Fibroblast of skin of abdomen (primary cell): ENCODE measurements around the gene CDC42BPA.
A peak's percentile ranks its signal among the peaks of the same experiment; 100 is the strongest.
"Not testable (repeated sequence)": the region's sequence is repeated elsewhere in the genome, so short reads cannot be mapped to it uniquely, and the experiment has no call there.

Experiments
- DNase-seq: peaks from one replicate; pipeline ENCODE4 v3.0.0-alpha.2; 2013

CDC42BPA gene

DNA sequence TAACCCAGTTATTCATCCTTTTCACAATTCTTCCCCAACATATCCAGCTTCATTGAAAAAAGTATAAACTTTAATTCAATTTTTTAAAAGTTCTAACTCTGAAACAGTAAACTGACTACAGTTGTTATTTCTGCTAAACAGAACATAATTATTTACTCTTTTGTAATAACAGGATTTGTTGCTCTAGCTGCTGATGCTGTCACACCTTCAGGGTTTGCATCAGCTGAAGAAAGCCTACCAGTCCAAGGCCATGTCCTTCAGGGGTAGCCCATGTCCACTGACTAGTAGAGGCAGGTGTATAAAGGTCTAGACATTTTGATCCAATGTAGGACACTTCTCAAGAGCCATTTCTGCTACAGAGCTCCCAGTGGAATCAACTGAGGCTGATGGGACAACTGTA is 107.7 kb downstream of the CDC42BPA start:
- no peak for DNase-seq

DNA sequence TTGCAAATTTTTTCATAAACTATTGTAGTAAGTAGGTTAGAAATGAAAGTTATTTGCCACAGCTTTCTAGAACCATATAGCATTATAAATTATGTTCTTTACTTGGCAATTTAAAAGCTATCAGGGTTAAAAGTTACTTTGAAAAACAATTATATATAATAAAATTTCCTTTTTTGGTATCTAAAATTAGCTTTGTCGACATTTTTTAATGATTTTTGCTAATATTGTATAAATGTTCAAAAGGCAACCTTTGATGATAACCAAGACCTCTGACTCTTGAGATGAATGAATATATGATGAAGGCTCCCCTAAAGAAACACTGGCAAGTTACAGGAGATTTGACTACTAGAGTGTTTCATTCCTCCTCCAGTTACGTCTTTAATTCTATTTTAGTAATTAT is 121.2 kb downstream of the CDC42BPA start:
- DNase-seq = no peak

DNA sequence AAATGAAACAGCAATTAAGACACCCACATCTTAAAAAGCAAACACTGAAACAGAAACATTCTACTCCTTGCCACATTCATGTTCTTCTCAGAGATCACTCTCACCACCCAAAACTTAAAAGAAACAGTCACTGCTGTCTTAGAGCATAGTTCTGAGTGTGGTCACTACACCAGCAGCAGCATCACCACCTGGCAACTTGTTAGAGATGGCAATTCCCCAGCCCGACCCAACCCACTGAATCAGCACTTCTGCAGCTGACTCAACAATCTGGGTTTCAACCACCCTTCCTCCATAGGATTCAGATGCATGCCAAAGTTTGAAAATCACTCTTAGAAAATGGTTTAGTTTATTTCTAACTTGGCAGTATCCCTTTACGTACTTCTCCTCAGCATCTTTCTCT is 126.1 kb downstream of the CDC42BPA start:
- DNase-seq = peak; percentile 94

DNA sequence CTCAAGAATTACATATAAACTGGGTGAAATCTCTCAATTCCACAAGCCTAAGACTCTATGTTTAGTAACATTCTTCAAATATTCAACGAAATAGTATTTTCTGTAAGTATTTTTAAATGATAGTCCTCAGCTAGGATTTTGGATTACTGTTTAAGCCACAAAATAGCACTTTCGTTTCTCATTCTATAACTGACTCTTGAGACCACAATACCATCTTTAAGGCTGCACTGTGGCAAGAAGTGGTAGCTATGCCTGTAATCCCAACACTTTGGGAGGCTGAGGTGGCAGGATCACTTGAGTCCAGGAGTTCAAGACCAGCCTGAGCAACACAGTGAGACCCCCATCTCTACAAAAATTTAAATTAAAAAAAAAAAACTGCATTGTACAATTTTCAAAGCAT is 126.7 kb downstream of the CDC42BPA start:
- no peak for DNase-seq

DNA sequence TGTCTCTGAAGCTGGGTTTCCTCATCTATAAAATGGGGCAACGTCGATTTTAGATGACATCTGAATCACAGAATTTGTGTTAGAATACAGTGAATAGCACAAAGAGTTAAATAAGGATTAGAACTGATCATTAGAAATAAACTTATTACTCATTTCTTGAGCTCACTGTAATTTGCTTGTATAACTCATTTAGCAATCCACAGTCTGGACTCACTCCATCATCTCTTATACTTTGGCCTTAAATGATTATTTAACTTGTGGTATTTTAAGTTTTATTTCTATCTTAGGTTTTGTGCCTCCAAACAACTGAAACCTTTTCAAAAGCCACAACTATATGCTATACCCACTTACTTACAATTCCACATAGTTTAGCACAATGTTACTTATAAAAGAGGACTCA is 128.0 kb downstream of the CDC42BPA start:
- peak; percentile 12 for DNase-seq

DNA sequence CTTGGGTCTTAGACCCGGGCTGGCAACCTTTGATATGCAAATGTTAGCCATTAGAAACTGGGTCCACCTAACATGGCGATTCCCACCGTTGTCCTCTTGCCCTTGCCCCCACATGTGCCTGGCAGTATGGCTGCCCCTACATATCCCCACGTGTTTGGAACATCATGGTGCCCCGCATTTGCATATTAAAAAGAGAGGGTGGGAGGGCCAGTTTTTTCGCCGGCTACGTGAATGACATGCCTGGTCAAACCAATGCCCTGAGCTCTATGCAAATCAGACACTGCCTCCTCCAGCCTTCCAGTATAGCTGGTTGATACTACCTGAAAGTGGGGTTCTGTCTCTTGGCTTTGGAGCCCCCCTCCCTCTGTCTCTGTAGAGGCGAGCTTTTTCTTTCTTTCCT is 133.0 kb downstream of the CDC42BPA start:
- DNase-seq = no peak

DNA sequence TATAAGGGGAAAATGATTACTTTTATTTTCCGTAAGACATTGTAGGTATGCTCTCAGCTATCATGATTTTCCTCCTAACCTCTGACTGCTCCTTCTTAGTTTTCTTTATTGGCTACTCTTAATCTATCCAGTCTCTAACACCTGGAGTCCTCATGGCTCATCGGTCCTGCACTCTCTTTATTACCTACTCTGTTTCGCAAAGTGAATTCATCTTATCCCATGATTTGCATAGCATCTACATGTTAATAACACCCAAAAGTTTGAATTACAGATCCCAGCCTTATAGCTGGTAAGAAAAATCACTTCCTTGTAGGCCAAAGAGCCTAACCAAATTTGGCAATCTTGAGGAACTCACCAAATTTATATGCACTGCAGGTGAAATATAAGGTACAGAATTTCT is 136.3 kb downstream of the CDC42BPA start:
- DNase-seq = no peak

DNA sequence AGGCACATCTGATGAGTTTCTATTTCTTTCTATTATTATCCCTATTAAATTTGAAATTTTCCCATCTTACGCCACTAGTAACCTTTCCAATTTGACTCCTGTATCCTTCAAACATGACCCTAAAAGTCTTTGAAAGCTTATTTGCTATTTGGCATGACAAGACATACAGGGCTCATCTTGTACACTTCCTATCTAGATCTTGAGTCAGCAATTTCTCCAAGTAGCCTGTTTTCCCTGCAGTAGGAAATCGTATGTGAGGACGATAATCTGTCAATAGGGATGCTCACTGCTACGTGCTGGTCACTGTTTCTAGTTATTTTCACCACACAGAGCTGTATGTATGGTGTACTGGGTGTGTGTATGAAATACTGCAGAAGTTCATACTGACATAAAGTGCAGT is 142.7 kb downstream of the CDC42BPA start:
- no peak for DNase-seq

DNA sequence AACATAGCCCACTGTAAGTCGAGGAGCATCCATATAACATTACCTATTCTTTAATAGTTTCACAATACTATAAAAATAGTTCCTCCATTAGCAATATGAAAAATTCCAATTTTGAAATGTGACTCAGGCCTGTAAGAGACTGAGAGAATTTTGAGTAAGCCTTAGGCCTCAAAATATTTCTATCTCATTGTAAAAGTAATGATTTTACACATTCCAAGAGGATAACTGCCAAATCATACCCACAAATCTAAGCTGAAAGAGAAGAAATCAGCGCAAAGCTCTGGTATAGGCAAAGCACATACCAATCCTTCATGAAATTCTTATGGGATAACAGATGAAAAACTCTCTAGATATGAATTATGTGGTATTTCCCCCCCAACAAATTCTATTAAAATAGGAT is 144.1 kb downstream of the CDC42BPA start:
- DNase-seq = peak; percentile 88

DNA sequence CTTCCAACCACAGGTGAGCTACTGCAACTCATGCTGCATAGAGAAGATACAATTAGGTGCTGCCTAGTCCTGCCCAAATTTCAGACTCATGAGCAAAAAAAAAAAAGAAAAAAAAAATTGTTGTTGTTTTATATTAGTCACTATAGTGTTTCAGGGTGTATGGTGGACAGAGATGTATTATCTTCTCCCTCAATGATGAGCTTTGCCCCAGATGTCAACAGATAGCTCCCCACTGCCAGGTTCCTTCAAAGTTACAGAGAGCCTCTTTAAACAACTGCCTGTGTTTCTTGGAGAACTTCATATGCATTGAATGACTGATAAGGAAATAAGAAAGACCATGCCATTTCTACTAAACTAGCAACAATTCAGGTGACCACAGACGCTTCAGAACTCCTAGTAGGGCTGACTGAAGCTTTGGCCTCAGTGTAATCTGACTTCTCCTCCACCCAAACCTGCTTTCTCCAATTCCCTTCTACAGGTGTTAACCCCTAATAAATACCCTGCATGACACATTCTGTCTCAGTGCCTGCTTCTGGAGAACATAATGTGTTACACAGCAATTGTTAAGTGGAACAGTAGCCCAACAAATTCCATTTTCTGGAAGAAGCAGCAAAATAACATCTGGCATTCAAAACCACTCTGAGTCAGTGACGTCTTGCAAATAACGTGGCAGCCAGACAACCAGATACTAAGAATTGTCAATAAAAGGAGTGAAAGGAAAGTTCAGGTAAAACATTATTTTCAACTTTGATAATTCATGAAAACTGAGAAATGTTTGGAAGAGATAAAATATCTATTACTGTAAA is 147.7 kb downstream of the CDC42BPA start:
- peak; percentile 67 for DNase-seq

DNA sequence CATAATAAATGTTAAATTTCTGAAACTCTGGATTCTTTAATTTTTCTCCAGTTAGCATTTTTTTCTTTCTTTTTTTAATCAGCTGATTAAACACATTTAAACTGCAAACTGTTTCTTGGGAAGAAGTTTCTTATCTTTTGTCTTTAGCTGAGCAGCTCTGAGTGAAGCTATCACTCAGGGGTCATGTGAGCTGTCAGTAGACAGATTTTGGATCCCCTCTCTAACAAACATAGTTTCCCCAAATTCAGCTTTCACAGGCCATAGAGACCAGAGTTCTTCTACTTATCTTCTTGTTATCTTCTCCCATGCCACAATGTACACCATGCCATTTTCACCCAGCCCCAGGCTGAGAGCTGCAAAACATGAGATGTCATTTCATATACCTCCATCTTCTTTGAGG is 148.9 kb downstream of the CDC42BPA start:
- no peak for DNase-seq

DNA sequence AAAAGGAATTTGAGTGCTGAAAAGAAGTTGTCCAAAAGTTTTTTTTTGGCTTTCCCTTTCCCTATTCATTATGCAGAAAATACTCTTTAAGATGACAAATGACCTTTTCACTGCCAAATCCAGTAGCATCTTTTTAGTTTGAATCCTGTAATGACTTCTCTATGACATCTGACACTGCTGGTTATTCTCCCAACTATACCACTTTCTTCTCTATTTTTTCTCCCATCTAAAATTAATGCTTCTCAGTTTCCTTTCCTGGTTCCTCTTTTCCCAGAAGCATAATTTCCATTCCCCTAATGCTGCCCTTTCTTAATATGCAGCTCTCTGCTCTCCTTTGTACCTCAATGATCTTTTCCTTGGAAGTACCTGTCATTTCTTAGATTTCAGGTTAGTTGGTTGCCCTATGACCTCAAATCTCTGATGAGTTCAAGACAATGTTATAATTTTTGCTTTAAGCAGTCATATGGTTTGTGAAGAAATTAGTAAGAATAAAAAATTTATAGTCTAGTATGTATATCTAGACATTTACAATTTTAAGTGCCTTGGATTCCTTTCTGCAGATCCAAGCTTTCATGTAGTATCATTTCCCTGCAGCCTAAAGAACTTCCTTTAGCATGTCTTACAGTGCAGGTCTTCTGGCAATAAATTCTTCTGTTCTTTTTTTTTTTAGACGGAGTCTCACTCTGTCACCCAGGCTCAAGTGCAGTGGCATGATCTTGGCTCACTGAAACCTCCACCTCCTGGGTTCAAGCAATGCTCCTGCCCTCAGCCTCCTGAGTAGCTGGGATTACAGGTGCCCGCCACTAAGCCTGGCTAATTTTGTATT is 150.8 kb downstream of the CDC42BPA start:
- no peak for DNase-seq

DNA sequence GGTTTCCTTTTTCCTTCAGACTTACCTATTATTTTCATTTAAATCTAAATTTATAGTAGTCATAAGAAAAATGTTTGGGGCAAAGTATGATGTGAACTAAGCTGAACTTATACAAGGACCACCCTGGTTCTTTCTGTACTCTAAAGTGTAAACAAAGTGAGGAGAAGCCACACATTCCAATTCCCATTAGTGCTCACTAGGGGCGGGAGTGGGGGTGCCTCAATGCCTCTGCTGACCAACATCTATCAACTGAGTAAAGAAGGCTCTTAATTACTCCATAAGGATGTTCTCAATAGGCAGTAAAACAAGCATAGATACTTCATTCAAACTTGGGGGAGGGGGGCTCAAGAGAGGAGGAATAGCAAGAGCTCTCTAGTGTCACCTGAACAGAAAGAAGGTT is 151.7 kb downstream of the CDC42BPA start:
- no peak for DNase-seq

DNA sequence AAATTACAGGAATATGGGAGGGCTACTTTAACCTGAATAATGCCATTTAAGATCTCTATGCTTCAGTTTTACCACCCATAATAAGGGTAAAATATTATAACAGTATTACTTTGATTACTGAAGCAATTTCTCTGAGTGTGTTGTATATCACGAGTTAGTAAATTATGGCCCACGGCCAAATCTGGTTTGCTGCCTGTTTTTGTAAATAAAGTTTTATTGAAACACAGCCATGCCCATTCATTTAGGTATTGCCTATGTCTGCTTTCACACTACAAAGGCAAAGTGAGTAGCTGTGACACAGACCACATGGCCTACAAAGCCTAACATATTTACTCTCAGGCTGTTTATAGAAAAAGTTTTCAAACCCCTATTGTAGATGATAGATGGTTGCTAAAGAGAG is 156.8 kb downstream of the CDC42BPA start:
- DNase-seq = no peak

DNA sequence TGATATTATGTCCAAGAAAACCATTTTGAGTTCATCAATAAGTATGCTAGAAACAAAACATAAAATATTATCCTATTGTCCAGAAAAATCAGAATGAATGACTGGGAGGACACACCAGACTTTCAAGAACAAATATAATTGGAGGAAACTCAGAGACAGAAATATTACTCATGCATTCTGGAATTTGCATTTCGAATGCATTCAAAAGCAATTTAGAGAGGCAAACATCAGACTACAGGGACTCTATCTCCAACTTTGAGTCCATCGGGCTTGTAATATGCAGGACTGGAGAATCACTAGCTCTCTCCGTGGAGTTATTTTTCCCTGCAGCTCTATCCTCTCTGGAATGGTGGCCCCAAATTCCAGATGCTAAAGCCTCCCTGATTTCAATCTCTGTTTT is 161.8 kb downstream of the CDC42BPA start:
- no peak for DNase-seq

DNA sequence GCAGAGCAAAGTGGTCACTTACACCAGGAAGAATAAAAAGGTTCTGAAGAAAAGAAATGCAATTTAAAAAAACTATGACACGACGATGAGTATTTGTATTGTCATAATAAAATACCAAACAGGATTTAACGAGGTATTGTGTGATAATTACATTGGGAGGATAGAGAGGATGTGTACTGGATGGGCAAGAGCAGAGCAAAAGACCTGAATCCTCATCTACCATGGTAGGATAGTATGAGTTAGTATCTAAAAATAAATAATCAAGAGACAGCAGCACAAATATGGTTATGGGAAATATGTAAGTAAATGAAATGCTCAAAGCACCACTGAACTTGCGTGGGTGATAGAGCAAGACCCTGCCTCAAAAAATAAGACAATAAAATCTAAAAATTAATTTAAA is 162.6 kb downstream of the CDC42BPA start:
- DNase-seq = no peak

DNA sequence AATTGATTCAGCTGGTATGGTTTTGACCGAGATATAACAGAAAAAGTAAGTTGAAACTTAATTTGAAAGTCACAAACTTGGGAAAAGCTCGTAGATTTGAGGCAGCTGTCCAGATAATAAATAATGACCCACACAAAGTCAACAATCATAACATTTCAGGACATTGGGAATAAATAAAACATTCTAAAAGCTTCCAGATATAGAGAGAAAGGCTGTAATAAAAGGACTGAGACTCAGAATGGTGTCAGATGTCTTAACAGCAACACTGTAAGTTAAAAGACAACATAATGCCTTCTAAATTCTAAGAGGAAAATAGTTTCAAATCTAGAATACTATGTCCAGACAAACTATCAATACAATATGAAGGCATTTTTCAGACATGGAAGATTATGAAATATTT is 163.3 kb downstream of the CDC42BPA start:
- DNase-seq = no peak

DNA sequence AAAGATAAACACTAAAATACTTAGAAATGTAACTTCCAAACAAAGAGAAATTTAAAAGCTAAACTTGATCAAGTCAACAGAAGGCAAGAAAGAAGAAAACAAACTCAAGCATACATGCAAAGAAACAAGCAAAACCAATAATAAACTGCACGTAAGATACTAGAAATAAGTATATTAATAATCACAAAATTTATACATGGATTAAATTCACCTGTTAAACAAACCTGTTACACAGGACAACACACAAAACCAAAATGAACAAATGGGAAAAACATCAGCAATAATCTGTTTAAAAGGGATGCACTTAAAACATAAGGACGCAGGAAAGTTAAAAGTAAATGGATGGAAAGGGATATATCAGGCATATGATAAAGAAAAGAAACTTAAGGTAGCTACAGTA is 165.8 kb downstream of the CDC42BPA start:
- no peak for DNase-seq

DNA sequence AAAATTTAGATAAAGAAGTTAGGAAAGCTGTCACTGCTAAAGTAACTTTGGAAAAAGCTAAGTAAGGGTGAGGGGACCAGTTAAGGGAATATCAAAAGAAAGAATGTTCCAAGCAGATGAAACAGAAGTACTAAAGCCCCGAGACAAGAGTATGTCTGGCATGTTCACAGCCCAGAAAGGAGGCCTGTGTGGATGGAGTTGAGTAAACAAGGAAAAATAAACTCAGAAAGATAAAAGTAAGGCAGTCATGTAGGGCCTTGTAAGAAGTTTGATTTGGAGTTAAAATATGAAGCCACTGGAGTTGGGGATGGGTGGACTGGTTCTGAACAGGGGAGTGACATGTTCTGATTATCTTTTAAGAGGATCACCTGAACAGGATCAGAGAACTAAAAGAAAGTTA is 177.9 kb downstream of the CDC42BPA start:
- no peak for DNase-seq

DNA sequence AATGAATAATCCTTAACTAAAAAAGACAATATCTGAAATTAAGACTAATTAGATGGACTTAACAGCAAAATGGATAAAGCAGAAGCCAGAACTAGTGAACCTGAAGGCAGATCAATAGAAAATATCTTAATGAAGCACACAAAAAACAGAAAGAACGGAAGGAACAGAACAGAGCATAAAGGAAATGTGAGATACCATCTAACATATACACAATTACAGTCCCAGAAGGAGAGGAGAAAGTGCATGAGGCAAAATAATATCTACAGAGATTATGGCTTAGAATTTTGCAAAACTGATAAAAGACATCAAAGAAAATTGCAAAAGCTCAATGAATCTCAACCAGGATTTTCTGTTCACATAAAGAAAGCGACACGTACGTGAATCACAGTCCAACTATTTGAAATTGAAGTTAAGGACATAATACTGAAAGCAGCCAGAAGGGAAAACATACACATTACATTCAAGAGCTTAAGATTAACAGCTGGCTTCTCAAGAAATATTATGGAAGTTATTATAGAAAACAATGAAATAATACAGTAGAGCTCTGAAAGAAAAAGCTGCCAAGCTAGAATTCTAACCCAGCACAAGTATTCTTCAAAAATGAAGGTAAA is 182.0 kb downstream of the CDC42BPA start:
- DNase-seq = no peak

DNA sequence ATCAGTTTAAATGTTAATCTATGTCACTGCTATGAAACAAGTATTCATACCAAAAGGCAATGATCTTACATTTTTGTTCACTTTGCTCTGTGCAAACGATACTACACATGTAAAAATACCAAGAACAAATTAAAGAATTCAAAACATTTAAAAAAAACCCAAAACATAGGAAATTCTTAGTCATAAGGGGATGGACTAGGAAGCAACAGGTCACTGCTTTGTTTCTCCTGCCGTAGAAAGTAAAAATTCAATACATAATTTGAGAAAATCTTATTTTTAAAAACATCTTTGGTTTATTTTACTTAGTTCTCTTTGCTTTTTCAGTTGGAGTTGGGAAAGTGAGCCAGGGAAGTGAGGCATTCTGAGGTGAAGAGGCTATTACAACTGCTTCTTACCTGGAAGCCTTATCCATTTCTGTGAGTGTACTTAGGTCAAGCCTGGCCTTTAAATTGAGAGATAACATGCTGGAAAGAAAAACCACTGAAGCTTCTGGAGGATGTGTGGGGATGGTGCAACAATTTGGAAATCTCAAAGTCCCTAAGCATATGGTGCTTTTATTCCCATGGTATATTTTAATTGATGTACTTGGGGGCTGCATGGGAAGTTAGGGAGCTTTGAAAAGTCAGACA is 183.5 kb downstream of the CDC42BPA start:
- no peak for DNase-seq

DNA sequence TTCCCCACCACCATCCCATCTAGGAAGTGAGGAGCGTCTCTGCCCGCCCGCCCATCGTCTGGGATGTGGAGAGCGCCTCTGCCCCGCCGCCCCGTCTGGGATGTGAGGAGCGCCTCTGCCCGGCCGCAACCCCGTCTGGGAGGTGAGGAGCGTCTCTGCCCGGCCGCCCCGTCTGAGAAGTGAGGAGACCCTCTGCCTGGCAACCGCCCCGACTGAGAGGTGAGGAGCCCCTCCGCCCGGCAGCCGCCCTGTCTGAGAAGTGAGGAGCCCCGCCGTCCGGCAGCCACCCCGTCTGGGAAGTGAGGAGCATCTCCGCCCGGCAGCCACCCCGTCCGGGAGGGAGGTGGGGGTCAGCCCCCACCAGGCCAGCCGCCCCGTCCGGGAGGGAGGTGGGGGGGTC is 185.6 kb downstream of the CDC42BPA start:
- not testable (repeated sequence) for DNase-seq

DNA sequence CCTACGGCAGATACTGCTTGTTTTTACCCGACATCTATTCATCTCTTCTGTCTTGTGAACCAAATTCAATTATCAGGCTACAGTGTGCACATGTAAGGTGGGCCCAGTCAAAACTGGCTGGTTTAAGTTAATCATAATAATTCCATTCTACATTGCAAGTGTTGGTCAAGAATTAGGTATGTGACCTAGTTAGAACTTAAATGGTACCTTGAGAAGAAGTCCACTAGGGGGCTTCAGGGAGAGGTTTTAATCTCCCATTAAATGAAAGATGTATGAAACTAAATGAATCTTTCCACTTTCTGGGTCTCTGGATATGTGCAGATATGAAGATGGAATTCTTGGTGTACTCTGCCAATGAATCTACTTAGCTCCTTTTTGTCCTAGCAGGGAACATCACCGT is 187.1 kb downstream of the CDC42BPA start:
- DNase-seq = peak; percentile 48
